WERI-Rb-1 (cell line): ENCODE results near the gene ZNF148.

ENCODE experiments used
- DNase-seq: peaks from one replicate; pipeline ENCODE4 v3.0.0-alpha.2; 2020
- H3K27ac ChIP-seq: fragments of 250-450 bp; sonication (Bioruptor Pico); 2 replicates; pipeline ENCODE4 v1.5.1; 2020; ENCODE audit warnings: mild to moderate bottlenecking, moderate library complexity
- H3K27me3 ChIP-seq: fragments of 250-450 bp; sonication (Bioruptor Pico); 2 replicates; pipeline ENCODE4 v1.5.1; 2021; ENCODE audit warnings: mild to moderate bottlenecking, low read depth, moderate library complexity; ENCODE audit not compliant: insufficient read depth, severe bottlenecking
- H3K36me3 ChIP-seq: fragments of 250-450 bp; sonication (Bioruptor Pico); 2 replicates; pipeline ENCODE4 v1.5.1; 2020; ENCODE audit warnings: mild to moderate bottlenecking, moderate library complexity
- H3K4me3 ChIP-seq: 2 replicates; pipeline ENCODE4 v1.5.1; 2011; ENCODE audit warnings: low read depth, mild to moderate bottlenecking, control low read depth, low read length
- H3K9me3 ChIP-seq: fragments of 250-450 bp; sonication (Bioruptor Pico); 2 replicates; pipeline ENCODE4 v1.5.1; 2021; ENCODE audit warnings: mild to moderate bottlenecking, moderate library complexity; ENCODE audit not compliant: severe bottlenecking
- CTCF ChIP-seq: IDR thresholded peaks from 2 replicates; pipeline ENCODE4 v1.5.1; 2011; ENCODE audit warnings: low read depth, mild to moderate bottlenecking, control low read depth, inconsistent platforms, low read length

The ZNF148 gene

GRCh38 chr3:125318167-125318865, 56.8 kb downstream of the ZNF148 start:
- Histone ChIP-seq H3K27me3 (no peaks in the 10 kb centered on the region), H3K27ac (no peak overlapping the region), H3K4me3 (no peak overlapping the region), H3K9me3 (no peaks in the 10 kb centered on the region), H3K36me3 (peaks cover 6% of the 10 kb centered on the region)
- TF ChIP-seq CTCF, result no peak
- DNase-seq, result no peak

GRCh38 chr3:125317761-125318160, 57.4 kb downstream of the ZNF148 start:
- DNase-seq, result no peak
- Histone ChIP-seq H3K9me3 (no peaks in the 10 kb centered on the region), H3K4me3 (no peak overlapping the region), H3K27me3 (no peaks in the 10 kb centered on the region), H3K27ac (no peak overlapping the region), H3K36me3 (peaks cover 9% of the 10 kb centered on the region; the same call in 1 of the 2 replicates)
- TF ChIP-seq CTCF, result no peak

- no peak for TF ChIP-seq CTCF
- peaks cover 16% of the 10 kb centered on the region for H3K36me3 ChIP-seq
- no peak for DNase-seq
- H3K27ac ChIP-seq, result no peak overlapping the region
- no peak overlapping the region for H3K4me3 ChIP-seq
- no peaks in the 10 kb centered on the region for H3K9me3 ChIP-seq
- H3K27me3 ChIP-seq, result no peaks in the 10 kb centered on the region
These were observed 58.2 kb downstream of the ZNF148 start for GRCh38 chr3:125316949-125317348.

GRCh38 chr3:125316246-125316645, 58.9 kb downstream of the ZNF148 start:
- Histone ChIP-seq H3K27ac (no peak overlapping the region), H3K36me3 (peaks cover 21% of the 10 kb centered on the region), H3K27me3 (no peaks in the 10 kb centered on the region), H3K4me3 (no peak overlapping the region), H3K9me3 (no peaks in the 10 kb centered on the region)
- TF ChIP-seq CTCF, result no peak
- DNase-seq, result no peak

GRCh38 chr3:125313060-125313635, 62.0 kb downstream of the ZNF148 start:
- Histone ChIP-seq H3K4me3 (no peak overlapping the region), H3K27ac (no peak overlapping the region), H3K9me3 (no peaks in the 10 kb centered on the region), H3K36me3 (peaks cover 30% of the 10 kb centered on the region), H3K27me3 (no peaks in the 10 kb centered on the region)
- no peak for TF ChIP-seq CTCF
- no peak for DNase-seq
